NCI-H1417 (cell line): ENCODE measurements around the gene CCDC197.

Experiments used
- DNase-seq, 3 experiments: peaks; one replicate each; lab custom pipeline; 2025; lab: John Stamatoyannopoulos, UW

The CCDC197 gene

DNA sequence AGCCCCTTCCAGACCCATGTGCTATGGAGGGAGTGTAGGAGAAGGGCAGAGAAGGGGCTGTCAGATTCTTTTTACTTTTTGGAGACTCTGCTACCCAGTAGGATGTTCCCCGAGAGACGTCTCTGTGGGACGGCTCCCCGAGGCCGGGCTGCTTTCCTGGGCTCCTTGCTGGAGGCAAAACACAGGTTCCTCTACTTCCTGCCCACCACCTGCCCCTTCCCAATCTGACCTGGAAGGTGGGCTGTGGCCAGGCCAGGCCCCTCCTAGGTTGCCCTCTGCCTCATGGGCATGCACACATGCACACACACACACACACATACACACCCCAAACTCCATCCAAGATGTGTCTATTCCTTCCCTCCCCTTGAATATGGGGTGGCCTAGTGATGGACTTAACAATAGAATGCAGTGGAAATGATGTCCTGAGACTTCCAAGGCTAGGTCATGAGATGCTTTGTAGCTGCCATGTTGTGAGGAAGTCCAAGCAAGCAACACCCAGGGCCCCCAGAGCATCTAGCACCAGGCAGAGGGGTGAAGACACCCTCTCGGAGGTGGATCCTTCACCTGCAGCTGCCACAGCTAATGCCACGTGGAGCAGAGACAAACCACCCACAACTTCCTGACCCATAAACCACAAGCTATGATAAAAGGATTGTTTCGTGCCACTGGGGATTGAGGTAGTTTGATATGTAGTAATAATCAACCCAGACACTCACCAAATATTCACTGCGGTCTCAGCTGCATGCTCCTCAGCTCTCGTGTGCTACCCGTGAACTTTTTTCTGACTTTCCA lies 19.1 kb upstream of the CCDC197 start:
- no peak for DNase-seq

DNA sequence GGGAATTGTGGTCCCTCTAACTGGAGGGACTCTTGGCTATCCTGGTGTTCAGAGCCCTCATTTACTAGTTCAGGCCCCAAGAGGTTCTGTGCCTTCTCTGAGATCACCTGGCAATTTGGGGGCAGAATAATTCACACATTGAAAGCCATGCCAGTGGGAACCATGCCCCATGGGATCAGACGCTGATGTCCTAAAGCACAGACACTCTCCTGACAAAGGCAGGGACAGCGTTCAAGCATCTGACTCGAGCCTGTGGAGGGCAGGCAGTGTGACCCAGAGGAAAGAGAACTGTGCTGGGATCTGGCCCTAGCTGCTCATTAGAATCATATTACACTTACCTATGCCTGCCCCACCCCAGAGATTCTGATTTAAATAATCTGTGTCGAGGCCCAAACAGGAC lies 18.4 kb upstream of the CCDC197 start:
- DNase-seq, result no peak

DNA sequence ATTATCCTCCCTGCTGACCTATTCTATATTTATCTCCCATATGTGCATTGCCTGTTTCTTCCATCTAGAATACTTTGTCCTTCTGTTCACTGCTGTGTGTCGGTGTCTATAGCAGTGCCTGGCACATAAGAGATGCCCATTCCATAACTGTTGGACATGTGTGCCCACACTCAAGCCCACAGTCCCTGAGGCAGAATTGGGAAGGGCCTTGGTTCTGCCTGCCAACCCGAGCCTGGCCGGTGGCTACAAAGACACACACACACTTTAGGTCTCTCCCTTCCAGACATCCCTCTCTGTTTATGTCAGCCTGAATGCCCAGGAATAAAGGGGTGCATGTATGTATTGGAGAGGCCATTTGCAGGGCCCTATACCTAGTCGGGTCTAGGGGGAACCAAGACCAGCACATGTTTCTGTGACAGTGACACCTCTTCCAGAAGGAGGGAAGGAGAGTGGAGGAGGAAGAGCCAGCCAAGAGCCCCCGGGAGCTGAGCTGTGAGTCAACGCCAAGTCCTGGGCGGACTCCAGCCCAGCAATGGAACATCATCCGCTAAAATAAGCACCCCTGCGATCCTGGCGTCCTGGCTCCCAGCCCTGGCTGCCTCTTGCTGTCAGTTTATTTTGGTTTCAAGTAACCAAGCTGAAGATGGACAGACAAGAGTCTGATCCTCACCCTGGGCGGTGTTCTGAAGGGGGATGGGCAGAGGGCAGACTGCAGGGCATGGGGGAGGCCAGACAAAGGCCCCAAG lies 16.5 kb upstream of the CCDC197 start:
- no peak for DNase-seq

DNA sequence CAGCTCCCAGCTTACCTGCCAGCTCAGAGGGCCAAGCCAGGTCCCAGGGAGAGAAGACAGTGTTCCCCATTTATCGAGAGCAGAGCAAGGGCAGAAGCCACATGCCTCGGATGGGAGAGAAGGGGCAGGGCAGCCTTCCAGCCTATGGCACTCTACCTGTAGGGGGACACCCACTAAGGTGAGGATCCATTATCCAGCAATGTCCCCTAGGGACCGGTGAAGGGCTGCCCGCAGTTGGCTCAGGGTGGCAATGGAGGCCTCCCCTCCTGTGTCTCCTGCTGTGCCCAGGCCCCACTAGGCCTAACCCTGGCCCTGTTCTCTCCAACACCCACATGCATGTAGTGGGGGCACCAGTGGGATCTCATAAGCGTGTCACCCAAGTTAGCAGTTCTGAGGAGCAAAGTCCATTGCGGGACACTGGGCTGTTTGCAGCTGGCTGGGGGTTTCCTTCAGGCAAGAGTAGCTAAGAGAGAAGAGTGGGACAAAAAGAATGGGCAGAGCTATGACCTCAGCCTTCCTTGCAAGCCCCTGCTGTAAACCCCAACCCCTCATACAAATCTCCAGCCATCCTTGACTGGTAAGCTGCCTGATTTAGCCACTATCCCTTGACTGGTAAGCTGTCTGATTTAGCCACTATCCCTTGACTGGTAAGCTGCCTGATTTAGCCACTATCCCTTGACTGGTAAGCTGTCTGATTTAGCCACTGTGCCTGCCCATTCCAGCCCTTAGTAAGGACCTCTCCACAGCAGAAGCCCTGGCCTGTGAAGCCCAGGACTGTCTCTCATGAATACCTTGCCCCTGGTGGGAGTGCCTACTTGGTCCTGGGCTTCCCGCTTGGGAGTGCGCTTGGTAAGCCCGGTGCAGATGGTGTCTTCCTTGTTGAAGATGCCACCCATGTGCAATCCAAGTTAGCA lies 15.5 kb upstream of the CCDC197 start:
- DNase-seq, result no peak

DNA sequence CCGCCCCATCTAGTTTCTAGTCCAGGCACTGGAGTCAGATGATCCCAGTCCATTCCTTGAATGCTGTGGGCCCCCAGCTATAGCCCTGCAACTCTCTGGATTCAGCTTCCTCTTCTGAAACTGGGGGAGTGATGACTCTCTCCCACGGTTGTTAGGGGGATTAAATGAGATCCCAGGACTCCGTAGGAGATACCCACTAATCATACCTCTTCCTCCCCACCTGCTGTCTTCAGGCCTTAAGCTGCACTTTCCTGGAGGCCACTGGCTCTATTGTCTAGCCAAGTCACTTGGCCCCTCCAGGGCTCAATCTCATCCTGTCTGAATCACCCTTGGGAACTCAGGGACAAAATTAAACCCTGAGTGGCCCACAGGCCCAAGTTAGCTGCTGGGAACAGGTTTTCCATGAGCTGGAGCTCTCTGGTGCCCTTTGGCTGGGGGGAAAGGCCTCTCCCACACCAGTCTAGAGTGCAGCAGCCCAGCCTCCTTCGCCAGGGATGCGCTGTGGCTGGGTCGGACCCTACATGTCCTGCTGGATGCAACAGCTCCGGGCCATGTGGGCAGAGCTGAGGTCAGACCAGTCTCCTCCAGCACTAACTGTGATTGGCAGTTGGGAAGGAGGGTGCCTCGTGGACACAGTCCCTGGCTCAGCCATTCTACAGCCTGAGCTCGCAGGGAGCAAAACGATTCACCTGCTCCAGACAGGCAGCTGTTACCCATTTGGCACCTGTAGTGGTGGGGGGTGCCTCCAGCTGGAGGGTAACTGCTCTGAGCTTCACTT lies 14.7 kb upstream of the CCDC197 start:
- DNase-seq, result no peak

DNA sequence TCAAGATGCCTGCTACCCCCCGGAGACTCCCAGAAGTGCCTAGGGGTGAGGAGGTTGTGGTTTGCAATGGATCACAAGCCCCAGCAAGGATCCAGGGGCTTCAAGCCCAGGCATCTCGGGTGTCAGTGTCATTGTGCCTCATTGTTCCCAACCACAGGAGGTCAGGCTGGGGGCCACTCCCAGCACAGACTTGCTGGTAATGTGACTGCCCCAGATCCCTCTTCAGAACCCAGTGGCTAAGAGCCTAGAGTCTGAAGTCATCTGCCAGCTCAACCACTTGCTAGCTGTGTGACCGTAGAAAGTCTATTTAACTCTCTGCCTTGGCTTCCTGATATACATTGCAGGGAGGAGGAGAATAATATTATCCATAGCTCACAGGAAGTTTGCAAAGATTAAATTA lies 13.0 kb upstream of the CCDC197 start:
- no peak for DNase-seq

DNA sequence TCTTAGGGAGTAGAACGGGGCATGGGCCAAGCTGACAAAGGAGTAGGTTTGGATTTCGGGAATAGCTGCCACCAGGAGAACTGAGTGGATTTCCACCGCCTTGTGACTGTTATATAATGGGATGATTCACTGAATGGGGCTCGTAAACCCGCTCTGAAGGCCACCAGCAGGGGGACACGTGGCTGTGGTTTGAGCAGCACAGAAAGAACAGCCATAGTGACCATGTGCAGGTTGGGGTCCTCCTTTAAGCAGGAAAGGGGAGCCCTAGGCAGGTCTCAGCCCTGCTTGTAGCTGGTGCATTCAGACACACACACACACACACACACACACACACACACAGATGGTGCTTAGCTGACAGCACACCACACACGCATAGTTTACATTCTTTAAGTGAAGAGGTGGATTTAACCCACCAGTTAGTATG lies 12.1 kb upstream of the CCDC197 start:
- no peak for DNase-seq

DNA sequence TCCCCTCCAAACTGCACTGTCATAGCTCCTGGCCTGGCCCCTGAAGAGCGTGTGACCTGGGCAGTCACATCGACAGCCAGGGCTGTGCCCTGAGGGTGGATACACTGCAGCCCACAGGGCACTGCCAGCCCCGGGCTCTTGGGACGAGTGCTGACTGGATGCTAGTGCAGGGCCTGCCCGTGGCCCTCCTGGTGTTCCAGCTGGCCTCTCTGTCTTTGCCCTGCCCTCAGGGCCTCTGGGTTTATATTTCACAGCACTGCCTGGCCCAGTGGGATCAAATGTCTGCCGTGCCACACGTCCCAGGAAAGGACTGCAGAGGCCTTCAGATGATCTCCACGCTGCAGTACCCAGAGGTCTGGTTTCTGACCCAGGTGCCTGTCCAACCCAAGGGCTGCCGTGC lies 10.1 kb upstream of the CCDC197 start:
- DNase-seq, result no peak

DNA sequence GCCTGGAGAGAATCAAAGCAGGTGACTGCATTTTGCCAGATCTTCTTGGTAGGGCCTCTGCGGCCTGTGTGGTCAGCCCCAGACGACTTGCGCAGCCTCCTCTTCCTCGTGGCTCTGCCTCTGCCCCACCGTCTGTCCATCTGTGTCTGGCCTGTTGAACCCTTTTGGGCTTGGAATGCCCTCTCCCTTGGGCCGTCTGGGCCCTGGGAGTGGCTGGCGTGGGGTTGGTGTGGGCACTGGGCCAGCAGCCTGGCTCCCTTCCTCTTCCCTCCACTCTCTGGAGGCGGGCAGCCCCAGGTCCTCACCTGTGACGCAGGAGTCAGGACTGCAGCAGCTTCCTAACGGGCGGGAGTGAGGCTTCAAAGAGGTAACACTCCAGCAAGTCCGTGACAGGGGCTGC lies 9.7 kb upstream of the CCDC197 start:
- DNase-seq, result no peak

DNA sequence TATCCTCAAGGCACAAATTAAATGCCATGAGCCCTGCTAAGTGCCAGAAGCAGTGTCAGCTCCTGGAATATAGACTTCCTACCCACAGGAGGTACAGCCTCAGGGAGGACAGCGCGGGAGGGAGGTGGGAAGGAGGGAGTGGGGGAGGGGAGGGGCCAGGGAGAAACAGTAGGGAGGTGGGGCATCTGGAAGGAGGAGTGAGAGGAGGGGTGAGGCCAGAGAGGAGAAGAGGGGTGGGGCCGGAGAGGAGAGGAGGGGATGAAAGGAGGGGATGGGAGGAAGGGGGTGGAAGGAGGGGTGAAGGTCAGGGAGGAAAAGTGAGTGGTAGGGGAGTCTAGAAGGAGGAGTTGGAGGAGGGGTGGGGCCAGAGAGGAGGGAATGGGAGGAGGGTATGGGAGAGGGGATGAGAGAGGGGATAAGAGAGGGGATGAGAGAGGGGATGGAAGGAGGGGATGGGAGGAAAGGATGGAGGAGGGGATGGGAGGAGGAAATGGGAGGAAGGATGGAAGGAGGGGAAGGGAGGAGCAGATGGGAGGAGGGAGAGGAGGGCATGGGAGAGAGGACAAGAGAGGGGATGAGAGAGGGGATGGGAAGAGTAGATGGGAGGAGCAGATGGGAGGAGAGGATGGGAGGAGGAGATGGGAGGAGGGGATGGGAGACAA lies 9.2 kb upstream of the CCDC197 start:
- DNase-seq, result peak in 1 of 3 experiments; percentile 27

DNA sequence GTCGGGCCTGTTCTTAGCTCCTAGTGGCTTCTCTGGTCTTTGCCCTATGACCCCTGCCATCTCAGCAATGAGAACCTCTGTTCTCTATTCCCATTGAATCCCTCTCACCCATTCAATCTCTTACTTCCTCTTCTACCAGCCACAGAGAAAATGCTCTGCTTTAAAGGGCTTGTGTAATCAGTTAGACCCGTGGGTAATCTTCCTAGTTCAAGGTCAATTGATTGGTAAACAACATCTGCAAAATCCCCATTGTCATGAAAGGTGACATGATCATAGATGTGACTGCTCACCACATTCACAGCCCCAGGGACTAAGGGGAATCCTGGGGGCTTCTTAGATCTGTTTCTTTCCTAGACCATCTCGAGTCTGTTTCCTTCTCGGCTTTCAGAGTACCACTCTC lies 7.2 kb upstream of the CCDC197 start:
- no peak for DNase-seq

DNA sequence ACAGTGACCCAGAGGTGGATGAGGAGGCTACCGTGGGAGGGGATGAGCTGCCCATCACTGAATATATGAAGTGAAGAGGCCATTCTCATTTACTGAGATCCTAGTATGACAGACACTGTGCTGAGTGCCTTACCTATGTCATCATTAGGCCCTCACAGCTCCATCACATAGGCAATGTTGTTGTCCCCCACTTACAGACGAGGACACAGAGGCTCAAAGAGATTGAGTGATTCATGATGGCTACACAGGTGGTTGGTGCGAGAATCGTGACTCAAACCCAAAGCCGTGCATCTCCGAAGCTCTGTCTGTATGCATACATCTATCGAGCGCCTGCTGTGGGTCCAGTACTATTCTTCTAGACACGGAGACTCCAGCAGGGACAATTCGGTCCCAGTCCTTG lies 5.9 kb upstream of the CCDC197 start:
- no peak for DNase-seq

DNA sequence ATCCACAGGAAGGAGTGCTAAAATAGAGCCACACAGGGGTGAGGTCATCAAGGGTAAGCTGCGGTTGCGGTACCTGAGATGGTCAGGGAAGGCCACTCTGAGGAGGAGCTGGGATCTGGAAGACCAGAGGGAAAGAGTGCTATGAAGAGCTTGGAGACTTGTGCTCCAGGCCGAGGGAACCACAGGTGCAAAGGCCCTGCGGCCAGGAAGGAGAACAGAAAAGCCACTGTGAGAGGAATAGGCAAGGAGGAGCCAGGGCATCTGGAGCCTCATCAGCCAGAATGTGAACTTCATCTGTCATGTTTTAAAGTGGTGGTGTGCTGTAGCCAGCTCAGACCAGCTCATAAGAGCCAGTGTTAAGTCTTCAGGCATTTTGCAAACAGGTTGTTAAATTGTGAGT lies 5.5 kb upstream of the CCDC197 start:
- DNase-seq, result no peak

DNA sequence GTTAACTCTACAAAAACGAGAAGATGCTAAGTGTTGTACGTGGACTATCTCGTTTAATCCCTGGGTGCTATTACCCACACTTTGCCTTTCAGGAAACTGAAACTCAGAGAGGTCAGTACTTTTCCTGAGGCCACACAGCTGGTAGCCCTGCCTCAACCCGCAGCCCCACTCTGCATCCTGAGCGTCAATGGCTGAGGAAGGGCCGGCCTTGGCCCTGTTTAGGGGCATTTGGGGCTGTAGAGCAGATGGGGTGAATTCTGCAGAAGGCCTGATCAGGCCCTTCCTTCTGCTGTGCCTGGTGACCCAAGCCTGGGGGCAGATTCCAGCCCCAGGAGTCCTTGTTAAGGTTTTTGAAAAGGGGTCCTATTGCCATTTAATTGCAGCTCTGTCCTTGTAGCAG lies 3.7 kb upstream of the CCDC197 start:
- DNase-seq, result no peak

DNA sequence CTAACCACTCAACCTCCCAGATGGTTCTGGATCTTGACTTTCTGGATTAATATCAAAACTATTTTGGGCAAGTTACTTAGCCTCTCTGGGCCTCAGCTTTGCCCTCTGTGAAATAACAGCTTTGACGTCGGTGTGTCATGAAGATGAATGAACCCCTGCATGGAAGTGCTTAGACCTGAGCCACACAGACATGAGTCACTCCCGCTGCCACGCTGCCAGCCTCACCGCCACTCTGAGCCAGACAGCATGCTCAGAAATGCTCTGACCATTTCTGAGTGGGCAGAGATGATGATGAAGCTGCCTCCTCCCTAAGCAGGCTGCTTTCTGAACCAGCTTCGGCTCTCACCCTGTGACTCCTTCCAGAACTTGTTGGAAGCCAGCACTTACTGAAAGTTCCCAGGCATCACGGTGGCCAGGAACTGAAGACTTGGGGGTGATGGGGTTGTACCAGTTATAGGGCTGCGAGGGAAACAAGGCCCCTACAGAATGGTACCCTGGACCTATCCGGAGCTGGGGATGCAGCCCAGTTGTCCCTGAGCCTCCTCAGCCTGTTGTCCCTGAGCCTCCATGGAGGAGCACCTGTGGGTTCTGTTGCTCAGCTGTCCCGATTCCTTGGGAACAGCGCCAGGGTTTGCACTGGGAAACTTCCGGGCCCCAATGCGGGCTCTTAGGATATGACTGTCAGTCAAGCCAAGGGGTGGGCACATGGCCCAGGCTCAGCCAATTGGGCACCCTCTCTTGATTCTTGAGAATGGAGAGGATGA lies 2.0 kb upstream of the CCDC197 start:
- no peak for DNase-seq

DNA sequence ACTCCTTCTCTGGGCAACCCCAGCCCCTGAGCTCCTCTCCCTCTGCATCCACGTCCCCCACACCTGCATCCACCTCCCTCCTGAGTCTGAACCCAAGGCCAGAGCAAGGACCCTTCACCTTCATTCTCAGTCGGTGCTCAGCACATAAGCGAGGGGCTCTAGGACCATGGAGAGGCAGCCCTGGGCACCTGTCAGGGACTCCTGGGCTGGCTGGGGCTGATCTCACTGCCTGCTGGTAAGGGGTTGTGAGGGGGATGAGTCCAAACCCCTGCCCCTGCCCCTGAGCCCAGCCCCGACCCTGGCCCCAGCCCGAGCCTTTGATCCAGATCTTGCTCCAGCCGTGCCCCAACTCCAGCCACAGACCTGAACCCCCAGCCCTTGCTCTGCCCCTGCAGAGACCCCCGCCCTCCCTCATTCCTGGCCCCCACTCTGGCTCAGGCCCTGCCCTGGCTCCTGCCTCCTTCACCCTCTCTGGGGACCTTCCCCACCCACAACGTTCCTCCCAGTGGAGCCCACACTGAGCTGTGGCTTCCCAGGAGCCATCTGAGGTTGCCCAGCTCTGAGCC lies 888 bp upstream of the CCDC197 start:
- no peak for DNase-seq

DNA sequence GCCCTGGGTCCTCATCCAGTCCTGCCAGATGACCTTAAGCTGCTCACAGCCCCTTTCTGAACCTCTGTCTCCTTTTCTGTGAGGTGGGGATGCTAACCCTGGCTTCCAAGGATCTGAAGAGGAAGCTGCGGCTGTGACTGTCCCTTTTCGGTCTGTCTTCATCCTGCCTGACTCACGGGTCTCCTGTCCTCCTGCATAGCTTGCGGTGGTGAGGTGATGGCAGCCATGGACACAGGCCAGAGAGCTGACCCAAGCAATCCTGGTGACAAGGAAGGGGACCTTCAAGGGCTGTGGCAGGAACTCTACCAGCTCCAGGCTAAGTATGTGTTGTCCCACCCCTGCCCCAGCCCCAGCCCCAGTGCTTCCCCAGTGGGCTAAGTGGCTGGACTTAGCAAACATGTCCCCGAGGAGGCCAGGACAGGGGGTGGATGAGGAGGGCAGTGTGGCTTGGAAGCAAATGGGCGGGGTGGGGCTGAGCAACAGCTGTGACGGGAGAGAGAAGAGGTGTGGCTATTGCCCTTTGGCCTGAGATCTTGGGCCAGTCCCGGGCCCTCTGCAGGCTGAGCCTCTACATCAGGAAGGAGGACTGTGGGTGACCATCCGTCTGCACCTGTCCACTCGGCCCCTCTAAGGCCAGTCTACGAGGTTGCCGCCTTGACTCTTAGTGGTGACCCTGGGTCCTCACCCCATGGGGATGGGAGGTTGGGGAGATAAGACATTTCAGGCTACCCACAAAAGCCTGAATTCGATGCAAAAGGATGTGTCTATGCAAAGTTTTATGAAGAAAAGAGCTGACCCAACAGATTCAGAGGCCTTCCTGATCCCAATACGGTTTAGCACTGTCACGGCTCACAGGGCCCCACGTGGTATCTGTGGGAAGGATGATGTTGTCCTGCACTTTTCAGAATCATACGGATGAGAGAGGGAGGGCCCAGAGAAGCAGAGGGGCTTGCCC lies 1.1 kb downstream of the CCDC197 start:
- no peak for DNase-seq

DNA sequence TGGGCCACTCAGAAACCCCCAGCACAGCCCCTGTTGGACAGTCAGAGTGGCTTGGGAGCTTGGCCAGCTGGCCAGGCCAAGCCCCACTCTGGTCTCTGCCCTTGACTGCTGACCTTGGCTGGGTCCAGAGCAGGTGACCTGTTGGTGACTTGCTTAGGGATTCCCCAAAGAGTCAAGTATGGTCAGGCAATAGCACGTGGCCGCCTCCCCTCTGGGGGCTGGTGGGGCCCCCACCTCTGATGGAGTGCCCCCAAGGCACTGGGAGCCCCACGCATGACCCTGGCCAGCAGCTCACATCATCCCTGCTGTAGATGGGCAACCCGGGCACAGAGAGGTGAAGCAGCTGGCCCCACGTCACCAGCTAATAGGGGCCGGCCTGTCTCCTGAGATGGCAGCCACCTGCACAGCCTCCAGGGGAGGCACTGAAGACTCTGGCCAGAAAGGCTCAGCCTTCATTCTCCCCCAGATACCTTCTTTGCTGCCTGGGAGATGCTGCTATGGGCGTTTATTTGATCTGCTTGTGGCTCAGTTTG lies 1.8 kb downstream of the CCDC197 start:
- no peak for DNase-seq

DNA sequence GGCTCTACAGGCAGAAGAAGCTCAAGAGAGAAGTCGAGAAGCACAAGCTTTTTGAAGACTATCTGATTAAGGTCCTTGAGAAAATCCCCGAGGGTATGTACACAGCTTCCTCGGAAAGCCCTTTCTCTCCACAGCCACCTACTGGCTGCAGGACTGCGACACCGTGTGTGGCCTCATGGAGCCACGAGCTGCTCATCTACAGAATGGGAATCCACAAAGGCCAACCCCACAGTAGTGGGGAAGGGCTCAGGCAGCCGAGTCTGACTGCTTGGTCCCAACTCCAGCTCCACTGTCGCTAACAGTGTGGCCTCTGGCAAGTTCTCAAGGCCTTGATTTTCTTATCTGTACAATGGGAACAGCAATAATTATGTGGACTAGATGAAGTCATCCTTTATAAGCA lies 2.5 kb downstream of the CCDC197 start:
- peak in 1 of 3 experiments; percentile 11 for DNase-seq
